CD4-positive, alpha-beta memory T cell (primary cell): ENCODE measurements around the gene MSH3. TPM values are rescaled to one million over a fixed set of nuclear protein-coding genes. Genes with fewer than 3 reads are reported as not detected.
A peak's percentile ranks its signal among the peaks of the same experiment; 100 is the strongest.
"Not testable (repeated sequence)": the region's sequence is repeated elsewhere in the genome, so short reads cannot be mapped to it uniquely, and the experiment has no call there.

Source experiments
- CTCF ChIA-PET: fragments of 350-600 bp; sonication (Branson Sonifier 250); formaldehyde crosslinking; loops from one replicate; lab custom pipeline; 2021; ENCODE audit warnings: inconsistent platforms; ENCODE audit not compliant: partially characterized antibody; lab: Charles Lee
- POLR2A ChIA-PET: fragments of 350-600 bp; sonication (Branson Sonifier 250); formaldehyde crosslinking; loops from one replicate; lab custom pipeline; 2021; ENCODE audit not compliant: partially characterized antibody; lab: Charles Lee
- DNase-seq, 5 donors: peaks; one replicate each; pipeline versions ENCODE4 v3.0.0 to v3.0.0-alpha.2; 2020 to 2022; ENCODE audit warnings: mixed read lengths in 1 of 5
- H3K27ac ChIP-seq: one replicate; pipeline ENCODE4 v1.7.0; 2013; ENCODE audit warnings: low read depth, low read length
- H3K27me3 ChIP-seq: 2 replicates; pipeline ENCODE4 v1.7.0; 2013; ENCODE audit warnings: mild to moderate bottlenecking, low read length, moderate library complexity; ENCODE audit not compliant: insufficient read depth
- H3K36me3 ChIP-seq: 2 replicates; pipeline ENCODE4 v1.7.0; 2013; ENCODE audit warnings: mild to moderate bottlenecking, low read length, moderate library complexity; ENCODE audit not compliant: insufficient read depth
- H3K4me1 ChIP-seq: 2 replicates; pipeline ENCODE4 v1.7.0; 2013; ENCODE audit warnings: mild to moderate bottlenecking, low read length, moderate library complexity; ENCODE audit not compliant: insufficient read depth
- H3K4me3 ChIP-seq, 2 donors: one replicate each; pipeline ENCODE4 v1.7.0; 2013; ENCODE audit warnings: low read length in 2 of 2, mild to moderate bottlenecking in 1 of 2
- H3K9me3 ChIP-seq, 2 donors: one replicate each; pipeline ENCODE4 v1.7.0; 2013; ENCODE audit warnings: low read length in 2 of 2, control low read depth in 1 of 2; ENCODE audit not compliant: control insufficient read depth in 1 of 2
- H3K27ac Mint-ChIP-seq, 7 donors: one replicate each; pipeline ENCODE4 v1.8.0; 2020 to 2021; ENCODE audit warnings: mixed read lengths in 7 of 7, mild to moderate bottlenecking in 6 of 7, inconsistent platforms in 3 of 7, moderate library complexity in 3 of 7
- H3K27me3 Mint-ChIP-seq, 2 donors: one replicate each; pipeline ENCODE4 v1.8.0; 2020 to 2021; ENCODE audit warnings: mixed read lengths in 2 of 2
- H3K36me3 Mint-ChIP-seq, 2 donors: one replicate each; pipeline ENCODE4 v1.8.0; 2020 to 2021; ENCODE audit warnings: mixed read lengths in 2 of 2, inconsistent platforms in 1 of 2, mild to moderate bottlenecking in 1 of 2
- H3K4me1 Mint-ChIP-seq, 4 donors: one replicate each; pipeline ENCODE4 v1.8.0; 2020 to 2021; ENCODE audit warnings: mixed read lengths in 4 of 4, mild to moderate bottlenecking in 1 of 4
- H3K4me3 Mint-ChIP-seq, 8 donors: one replicate each; pipeline ENCODE4 v1.8.0; 2020 to 2021; ENCODE audit warnings: mixed read lengths in 8 of 8, mild to moderate bottlenecking in 7 of 8, moderate library complexity in 6 of 8, inconsistent platforms in 3 of 8
- H3K9me3 Mint-ChIP-seq, 8 donors: one replicate each; pipeline ENCODE4 v1.8.0; 2020 to 2021; ENCODE audit warnings: mixed read lengths in 8 of 8, mild to moderate bottlenecking in 5 of 8, inconsistent platforms in 3 of 8, moderate library complexity in 1 of 8
- intact Hi-C: fragments of 100-400 bp; cut with micrococcal nuclease; formaldehyde crosslinking; loops from one replicate; pipeline ENCODE4 v1.15.1; 2023
- polyA plus RNA-seq, 2 donors: library from polyadenylated mRNA; unstranded; fragments of 300-500 nt; fragmentation: Illumina TruSeq; gene quantifications; one replicate each; pipeline ENCODE4 v1.2.3, GENCODE V29; 2021
- total RNA-seq, 2 experiments: library from RNA; stranded (reverse); gene quantifications; one replicate each; pipeline ENCODE4 v1.2.3, GENCODE V29; 2021

Gene MSH3
- total and polyA plus RNA-seq, 4 experiments from 2014 or later: 14.3 to 17.1 (median 15.3) TPM

DNA sequence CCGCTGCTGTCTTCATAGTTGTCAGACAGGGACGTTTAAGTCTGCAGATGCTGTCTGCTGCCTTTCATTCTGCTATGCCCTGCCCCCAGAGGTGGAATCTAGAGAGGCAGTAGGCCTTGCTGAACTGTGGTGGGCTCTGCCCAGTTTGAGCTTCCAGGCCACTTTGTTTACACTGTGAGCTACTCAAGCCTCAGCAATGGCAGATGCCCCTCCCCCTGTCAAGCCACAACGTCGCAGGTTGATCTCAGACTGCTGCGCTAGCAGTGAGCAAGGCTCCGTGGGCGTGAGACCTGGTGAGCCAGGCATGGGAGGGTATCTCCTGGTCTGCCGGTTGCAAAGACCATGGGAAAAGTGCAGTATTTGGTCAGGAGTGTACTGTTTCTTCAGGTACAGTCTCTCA lies 192.0 kb downstream of the MSH3 start:
- H3K27ac ChIP-seq, DNase-seq, H3K27me3 ChIP-seq, POLR2A ChIA-PET, CTCF ChIA-PET, H3K27me3 Mint-ChIP-seq, H3K4me3 ChIP-seq, H3K9me3 ChIP-seq, H3K36me3 ChIP-seq, intact Hi-C loops, H3K27ac Mint-ChIP-seq, H3K4me1 ChIP-seq, H3K4me3 Mint-ChIP-seq: not testable (repeated sequence)
- Mint-ChIP-seq H3K36me3 (peaks cover 51 to 80% of the 10 kb centered on the region in 2 donors), H3K9me3 (peaks cover 3 to 45% (median 25%) of the 10 kb centered on the region in 8 donors), H3K4me1 (peaks cover 9 to 32% (median 17%) of the 10 kb centered on the region in 4 donors)

DNA sequence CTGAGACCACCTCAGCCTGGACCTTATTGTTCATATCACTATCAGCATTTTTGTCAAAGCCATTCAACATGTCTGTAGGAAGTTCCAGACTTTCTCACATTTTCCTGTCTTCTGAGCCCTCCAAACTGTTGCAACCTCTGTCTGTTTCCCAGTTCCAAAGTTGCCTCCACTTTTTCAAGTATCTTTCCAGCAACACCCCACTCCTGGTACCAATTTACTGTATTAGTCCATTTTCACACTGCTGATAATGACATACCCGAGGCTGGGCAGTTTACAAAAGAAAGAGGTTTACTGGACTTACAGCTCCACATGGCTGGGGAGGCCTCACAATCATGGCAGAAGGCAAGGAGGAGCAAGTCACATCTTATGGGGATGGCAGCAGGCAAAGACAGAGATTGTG lies 195.7 kb downstream of the MSH3 start:
- intact Hi-C loops, H3K27ac ChIP-seq, H3K4me3 Mint-ChIP-seq: not testable (repeated sequence)

DNA sequence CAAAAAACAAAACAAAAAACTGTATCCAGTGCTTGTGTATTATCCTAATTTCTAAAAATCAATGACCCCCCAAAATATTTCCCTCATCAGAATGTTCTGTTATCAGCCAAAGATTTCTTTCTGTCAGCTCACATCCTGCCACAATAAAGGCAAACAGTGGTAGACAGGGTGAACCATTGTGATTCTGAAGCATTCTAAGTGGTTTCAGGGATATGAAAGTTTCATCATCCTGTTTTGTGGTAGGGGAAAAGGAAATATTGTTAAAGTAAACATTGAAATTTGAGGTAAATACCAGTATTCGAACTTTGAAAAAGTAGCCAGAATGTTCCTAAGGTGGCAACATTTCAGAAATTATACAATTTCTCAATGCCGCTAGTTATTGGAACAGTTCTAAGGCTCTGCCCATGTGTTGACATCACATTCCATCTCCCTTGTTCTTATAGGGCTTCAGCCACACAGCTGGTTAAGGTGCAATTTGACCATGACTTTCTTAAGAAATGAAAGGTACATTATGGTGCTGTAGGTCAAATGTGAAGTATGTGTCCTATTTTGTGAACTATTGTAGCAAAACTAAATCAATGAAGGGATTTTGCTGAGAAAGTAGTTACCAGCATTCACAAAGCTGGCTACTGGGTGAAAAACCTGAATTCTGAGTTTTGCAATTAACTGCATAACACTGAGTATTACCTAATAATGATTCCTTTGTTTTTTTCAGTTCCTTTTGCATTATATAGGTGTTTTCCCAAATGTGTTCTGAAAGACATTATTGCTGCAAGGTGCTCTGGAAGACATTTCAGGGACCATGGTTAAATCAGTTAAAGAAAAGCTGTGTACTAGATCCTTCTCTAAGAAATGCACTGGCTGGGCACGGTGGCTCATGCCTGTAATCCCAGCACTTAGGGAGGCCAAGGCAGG lies 198.1 kb downstream of the MSH3 start:
- no peaks in the 10 kb centered on the region for H3K27me3 ChIP-seq
- Mint-ChIP-seq H3K27ac (peak overlapping the region in 3 of 7 donors; percentile 16 to 57 (median 49)), H3K27me3 (no peaks in the 10 kb centered on the region), H3K4me1 (peaks cover 13 to 21% (median 18%) of the 10 kb centered on the region in 4 donors), H3K9me3 (peaks cover 0 to 36% (median 29%) of the 10 kb centered on the region in 8 donors), H3K4me3 (no peak overlapping the region), H3K36me3 (peaks cover 55 to 74% of the 10 kb centered on the region in 2 donors)
- DNase-seq: peak in 1 of 5 donors; percentile 6
- peaks cover 0 to 8% of the 10 kb centered on the region in 2 donors for H3K9me3 ChIP-seq
- CTCF ChIA-PET: no interaction called here
- H3K27ac ChIP-seq: no peak overlapping the region
- H3K4me3 ChIP-seq: no peak overlapping the region
- POLR2A ChIA-PET: no interaction called here
- peaks cover 8% of the 10 kb centered on the region for H3K4me1 ChIP-seq
- peaks cover 10% of the 10 kb centered on the region for H3K36me3 ChIP-seq
- intact Hi-C loops: no loop called here

More for the DNA sequence above, 195.7 kb downstream of the MSH3 start:
- H3K27me3 Mint-ChIP-seq, H3K4me1 ChIP-seq, H3K4me3 ChIP-seq, DNase-seq, H3K36me3 ChIP-seq, CTCF ChIA-PET, H3K27ac Mint-ChIP-seq, H3K27me3 ChIP-seq, H3K9me3 ChIP-seq, POLR2A ChIA-PET: not testable (repeated sequence)
- H3K36me3 Mint-ChIP-seq: peaks cover 49 to 65% of the 10 kb centered on the region in 2 donors
- peaks cover 17 to 30% (median 21%) of the 10 kb centered on the region in 4 donors for H3K4me1 Mint-ChIP-seq
- peaks cover 0 to 30% (median 23%) of the 10 kb centered on the region in 8 donors for H3K9me3 Mint-ChIP-seq

DNA sequence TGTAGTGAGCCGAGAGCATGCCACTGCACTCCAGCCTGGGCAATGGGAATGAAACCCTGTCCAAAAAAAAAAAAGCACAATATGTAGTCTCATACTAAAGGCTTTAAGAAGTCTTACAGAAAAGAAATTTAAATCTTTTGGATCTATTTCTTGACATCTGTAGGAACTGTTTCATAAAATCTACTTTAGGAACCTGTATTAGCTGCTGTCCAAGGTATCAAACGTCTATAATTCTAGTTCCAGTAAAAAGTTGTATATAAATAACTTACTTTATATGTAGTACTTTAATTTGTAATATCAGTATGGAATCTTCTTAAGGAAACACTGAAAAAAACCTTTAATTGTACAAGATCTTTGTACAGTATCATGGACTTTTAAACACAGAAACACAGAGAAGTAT lies 199.0 kb downstream of the MSH3 start:
- H3K4me3 Mint-ChIP-seq: no peak overlapping the region
- POLR2A ChIA-PET: no interaction called here

DNA sequence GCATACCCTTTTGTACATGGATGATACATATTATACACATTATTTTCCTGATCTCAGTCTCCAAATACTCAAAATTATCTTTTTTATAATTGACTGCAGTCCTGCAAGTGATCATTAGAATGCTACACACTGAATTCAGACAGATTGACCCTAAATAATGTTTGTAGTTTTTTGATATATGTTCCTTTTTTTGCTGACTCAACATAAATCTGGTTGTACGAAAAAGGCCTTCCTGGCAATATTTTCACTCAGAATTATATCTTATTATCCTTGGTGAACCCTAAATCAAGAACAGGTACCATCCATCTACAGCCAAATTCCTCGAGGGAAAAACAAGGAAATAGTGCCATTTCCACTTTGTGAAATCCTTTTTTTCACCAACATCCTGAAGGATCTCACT lies 200.1 kb downstream of the MSH3 start:
- peaks cover 49 to 68% of the 10 kb centered on the region in 2 donors for H3K36me3 Mint-ChIP-seq
- H3K36me3 ChIP-seq: peaks cover 5% of the 10 kb centered on the region
- POLR2A ChIA-PET: no interaction called here

More for the DNA sequence above, 199.0 kb downstream of the MSH3 start:
- Mint-ChIP-seq H3K36me3 (peaks cover 52 to 75% of the 10 kb centered on the region in 2 donors), H3K27me3 (no peaks in the 10 kb centered on the region), H3K4me1 (peaks cover 13 to 21% (median 18%) of the 10 kb centered on the region in 4 donors), H3K9me3 (peaks cover 0 to 33% (median 27%) of the 10 kb centered on the region in 8 donors), H3K27ac (no peak overlapping the region)
- H3K36me3 ChIP-seq: peaks cover 10% of the 10 kb centered on the region
- H3K4me1 ChIP-seq: peaks cover 8% of the 10 kb centered on the region
- H3K27me3 ChIP-seq: no peaks in the 10 kb centered on the region
- H3K9me3 ChIP-seq: peaks cover 0 to 8% of the 10 kb centered on the region in 2 donors
- no peak overlapping the region for H3K4me3 ChIP-seq
- H3K27ac ChIP-seq: no peak overlapping the region
- CTCF ChIA-PET: no interaction called here
- intact Hi-C loops: no loop called here
- no peak for DNase-seq

DNA sequence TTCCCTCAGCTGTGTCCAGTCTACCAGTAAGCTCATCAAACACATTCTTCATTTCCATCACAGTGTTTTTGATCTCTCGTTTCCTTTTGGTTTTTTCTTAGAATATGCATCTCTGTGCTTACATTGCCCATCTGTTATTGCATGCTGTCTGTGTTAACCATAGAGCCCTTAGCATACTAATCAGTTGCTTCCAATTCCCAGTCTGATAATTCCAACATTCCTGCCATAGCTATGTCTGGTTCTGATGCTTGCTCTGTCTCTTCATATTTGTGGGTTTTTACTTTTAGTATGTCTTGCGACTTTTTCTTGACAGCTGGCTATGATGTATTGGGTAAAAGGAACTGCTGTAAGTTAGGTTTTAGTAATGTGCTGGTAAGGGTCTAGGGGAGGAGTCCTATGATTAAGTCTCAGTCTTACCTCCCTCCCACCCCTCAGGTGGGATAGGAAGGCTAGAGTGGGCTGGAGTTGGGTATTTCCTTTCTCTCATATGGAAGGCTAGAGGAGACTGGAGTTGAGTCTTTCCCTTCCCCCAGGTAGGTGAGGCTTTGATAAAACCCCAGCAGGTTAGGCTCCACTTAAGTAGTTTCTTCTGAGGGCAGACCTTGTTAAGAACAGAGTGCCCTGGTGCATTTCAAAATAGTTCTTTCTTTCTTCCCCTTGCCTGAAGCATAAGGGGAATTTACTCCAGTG lies 206.6 kb downstream of the MSH3 start:
- POLR2A ChIA-PET: no interaction called here

More for the DNA sequence above, 200.1 kb downstream of the MSH3 start:
- H3K27me3 ChIP-seq: no peaks in the 10 kb centered on the region
- no peak overlapping the region for H3K27ac Mint-ChIP-seq
- no peak overlapping the region for H3K4me3 ChIP-seq
- H3K9me3 ChIP-seq: peaks cover 0 to 2% of the 10 kb centered on the region in 2 donors
- intact Hi-C loops: no loop called here
- no peak overlapping the region for H3K27ac ChIP-seq
- no peak for DNase-seq
- no peak overlapping the region for H3K4me3 Mint-ChIP-seq
- H3K27me3 Mint-ChIP-seq: no peaks in the 10 kb centered on the region
- CTCF ChIA-PET: no interaction called here
- peaks cover 0 to 25% (median 21%) of the 10 kb centered on the region in 8 donors for H3K9me3 Mint-ChIP-seq
- peaks cover 8% of the 10 kb centered on the region for H3K4me1 ChIP-seq
- H3K4me1 Mint-ChIP-seq: peaks cover 13 to 21% (median 18%) of the 10 kb centered on the region in 4 donors

DNA sequence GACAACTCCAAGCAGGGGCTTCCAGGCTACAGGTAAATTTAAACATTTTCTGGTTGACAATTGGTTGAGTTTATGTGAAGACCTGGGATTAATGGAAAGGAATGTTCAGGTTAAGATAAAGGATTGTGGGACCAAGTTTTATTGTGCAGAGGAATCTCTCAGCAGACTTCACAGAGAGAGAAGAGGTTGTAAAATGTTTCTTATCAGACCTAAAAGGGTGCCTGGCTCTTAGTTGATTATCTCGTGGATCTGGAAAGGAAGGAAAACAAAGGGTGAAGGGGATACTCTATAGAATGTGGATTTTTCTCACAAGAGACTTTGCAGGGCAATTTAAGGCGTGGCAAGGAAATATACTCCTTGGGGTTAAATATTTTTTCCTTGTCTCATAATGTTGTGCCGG lies 209.3 kb downstream of the MSH3 start:
- Mint-ChIP-seq H3K4me1 (peaks cover 0 to 6% (median 0%) of the 10 kb centered on the region in 4 donors), H3K4me3 (no peak overlapping the region), H3K9me3 (peaks cover 0 to under 1% (median 0%) of the 10 kb centered on the region in 8 donors), H3K27me3 (no peaks in the 10 kb centered on the region), H3K27ac (peak overlapping the region in 1 of 7 donors; percentile 60), H3K36me3 (peaks cover 43 to 54% of the 10 kb centered on the region in 2 donors)
- no peak overlapping the region for H3K4me3 ChIP-seq
- H3K36me3 ChIP-seq: no peaks in the 10 kb centered on the region
- no peaks in the 10 kb centered on the region for H3K4me1 ChIP-seq
- H3K27me3 ChIP-seq: no peaks in the 10 kb centered on the region
- ChIA-PET CTCF (no interaction called here), POLR2A (no interaction called here)
- intact Hi-C loops: no loop called here
- no peaks in the 10 kb centered on the region for H3K9me3 ChIP-seq
- DNase-seq: no peak
- no peak overlapping the region for H3K27ac ChIP-seq

More for the DNA sequence above, 206.6 kb downstream of the MSH3 start:
- intact Hi-C loops: no loop called here
- H3K36me3 Mint-ChIP-seq: peaks cover 37 to 57% of the 10 kb centered on the region in 2 donors
- no peak overlapping the region for H3K4me3 Mint-ChIP-seq
- Histone ChIP-seq H3K4me3 (no peak overlapping the region), H3K27ac (no peak overlapping the region), H3K9me3 (no peaks in the 10 kb centered on the region), H3K4me1 (no peaks in the 10 kb centered on the region), H3K27me3 (no peaks in the 10 kb centered on the region), H3K36me3 (no peaks in the 10 kb centered on the region)
- peaks cover 0 to 6% (median 0%) of the 10 kb centered on the region in 4 donors for H3K4me1 Mint-ChIP-seq
- peaks cover 0 to 8% (median 6%) of the 10 kb centered on the region in 8 donors for H3K9me3 Mint-ChIP-seq
- peak overlapping the region in 2 of 7 donors; percentile 13 to 60 for H3K27ac Mint-ChIP-seq
- CTCF ChIA-PET: interaction anchor here (1.0 kb wide), 1 partner anchor 247 kb away, joined by 3 read pairs; no protein-coding TSS in a partner anchor
- H3K27me3 Mint-ChIP-seq: no peaks in the 10 kb centered on the region
- DNase-seq: no peak
